LNCaP clone FGC (cell line): Measurements from ENCODE around the gene HEPHL1.

Source experiments
- DNase-seq: peaks from one replicate; pipeline ENCODE4 v3.0.0-alpha.2; 2011; ENCODE audit warnings: low read depth
- H3K4me3 ChIP-seq: 2 replicates; pipeline ENCODE4 v1.5.1; 2011; ENCODE audit warnings: mild to moderate bottlenecking, low read depth, low read length, control low read depth
- TF ChIP-seq, protein P1 (sequence below): IDR thresholded peaks from 2 replicates; pipeline ENCODE4 v1.5.1; 2012; ENCODE audit warnings: mild to moderate bottlenecking; ENCODE audit not compliant: control insufficient read depth, insufficient read depth; ENCODE audit errors: extremely low read depth

Gene HEPHL1

GRCh38 chr11:94148189-94148588 is 127.0 kb downstream of the HEPHL1 start:
- DNase-seq: no peak
- H3K4me3 ChIP-seq: no peak overlapping the region
- TF ChIP-seq, protein P1, sequence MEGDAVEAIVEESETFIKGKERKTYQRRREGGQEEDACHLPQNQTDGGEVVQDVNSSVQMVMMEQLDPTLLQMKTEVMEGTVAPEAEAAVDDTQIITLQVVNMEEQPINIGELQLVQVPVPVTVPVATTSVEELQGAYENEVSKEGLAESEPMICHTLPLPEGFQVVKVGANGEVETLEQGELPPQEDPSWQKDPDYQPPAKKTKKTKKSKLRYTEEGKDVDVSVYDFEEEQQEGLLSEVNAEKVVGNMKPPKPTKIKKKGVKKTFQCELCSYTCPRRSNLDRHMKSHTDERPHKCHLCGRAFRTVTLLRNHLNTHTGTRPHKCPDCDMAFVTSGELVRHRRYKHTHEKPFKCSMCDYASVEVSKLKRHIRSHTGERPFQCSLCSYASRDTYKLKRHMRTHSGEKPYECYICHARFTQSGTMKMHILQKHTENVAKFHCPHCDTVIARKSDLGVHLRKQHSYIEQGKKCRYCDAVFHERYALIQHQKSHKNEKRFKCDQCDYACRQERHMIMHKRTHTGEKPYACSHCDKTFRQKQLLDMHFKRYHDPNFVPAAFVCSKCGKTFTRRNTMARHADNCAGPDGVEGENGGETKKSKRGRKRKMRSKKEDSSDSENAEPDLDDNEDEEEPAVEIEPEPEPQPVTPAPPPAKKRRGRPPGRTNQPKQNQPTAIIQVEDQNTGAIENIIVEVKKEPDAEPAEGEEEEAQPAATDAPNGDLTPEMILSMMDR: no peak

GRCh38 chr11:94149431-94150017 is 128.4 kb downstream of the HEPHL1 start:
- TF ChIP-seq, protein P1: no peak
- no peak overlapping the region for H3K4me3 ChIP-seq
- peak; percentile 88 for DNase-seq

DNA sequence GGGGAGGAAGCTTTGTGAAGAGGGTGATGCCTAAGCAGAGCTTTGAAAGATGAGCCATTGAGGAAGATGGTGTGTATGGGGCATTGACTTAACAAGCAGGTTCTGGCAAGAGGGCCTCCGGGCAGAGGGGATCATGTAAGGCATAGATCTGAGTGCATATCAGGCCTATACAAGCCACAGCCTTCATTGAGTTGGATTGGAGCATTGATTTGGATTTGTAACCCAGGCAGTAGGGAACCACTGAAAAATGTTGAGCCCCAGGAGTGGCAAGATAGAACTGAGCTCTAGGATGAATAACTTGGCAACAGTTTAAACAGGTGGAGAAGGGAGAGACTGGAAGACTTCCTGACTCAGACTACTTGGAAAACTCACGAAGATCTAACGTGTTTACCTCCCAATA is 128.9 kb downstream of the HEPHL1 start:
- no peak for DNase-seq
- TF ChIP-seq, protein P1: no peak
- H3K4me3 ChIP-seq: no peak overlapping the region

GRCh38 chr11:94150704-94151685 is 129.8 kb downstream of the HEPHL1 start:
- TF ChIP-seq, protein P1: no peak
- DNase-seq: no peak
- H3K4me3 ChIP-seq: no peak overlapping the region

DNA sequence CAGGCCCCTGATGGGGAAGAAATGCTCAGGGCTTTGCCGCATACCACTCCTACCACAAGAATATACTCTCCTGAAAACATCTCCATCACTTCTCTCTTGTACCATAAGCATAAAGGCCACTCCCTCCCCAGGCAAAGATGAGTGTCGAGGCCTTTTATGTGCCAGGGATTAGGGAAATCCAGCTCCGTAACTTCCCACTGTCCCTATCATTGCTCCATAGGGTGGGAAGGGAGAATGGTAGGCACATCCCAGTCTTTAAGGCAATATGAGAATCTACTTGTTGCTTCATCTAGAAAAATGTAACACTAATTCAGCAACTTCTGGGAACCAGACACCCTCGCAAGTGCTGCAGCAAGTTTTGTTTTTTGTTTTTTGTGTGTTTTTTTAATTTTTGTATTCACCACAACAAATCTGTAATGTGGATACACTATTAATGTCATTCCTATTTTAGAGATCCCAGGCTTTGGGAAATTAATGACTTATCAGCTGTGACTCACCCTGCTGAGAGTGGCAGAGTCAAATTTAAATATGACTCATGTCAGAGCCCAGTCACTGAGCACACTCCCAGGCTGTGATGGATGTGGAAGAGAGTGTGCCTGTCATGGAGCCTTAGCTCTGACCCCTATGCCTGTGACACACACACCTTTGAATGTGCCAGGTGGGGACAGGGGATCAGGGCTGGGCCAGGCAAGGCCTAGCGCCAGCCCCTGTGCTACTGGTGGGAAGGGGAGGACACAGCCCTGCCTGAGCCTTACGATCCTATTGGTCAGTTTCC is 130.9 kb downstream of the HEPHL1 start:
- no peak overlapping the region for H3K4me3 ChIP-seq
- no peak for DNase-seq
- TF ChIP-seq, protein P1: no peak

DNA sequence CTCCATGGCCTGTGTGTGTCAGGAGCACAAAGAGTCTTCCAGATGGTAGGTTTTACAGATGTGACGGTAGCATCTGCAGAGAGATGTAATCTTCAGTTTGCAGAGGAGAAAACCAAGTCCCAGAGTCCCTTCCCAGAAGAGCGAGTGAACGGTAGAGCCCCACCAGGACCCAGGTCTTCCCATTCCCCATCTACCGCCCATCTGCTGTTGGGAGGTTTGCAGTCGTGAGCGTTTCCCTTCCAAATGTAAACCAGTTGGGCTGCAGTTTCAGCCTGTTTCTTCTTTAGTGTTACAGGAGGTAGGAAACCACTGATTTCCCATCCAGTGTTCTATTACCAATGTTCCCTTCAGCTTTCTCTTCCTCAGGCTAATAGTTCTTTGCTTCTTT is 131.5 kb downstream of the HEPHL1 start:
- H3K4me3 ChIP-seq: no peak overlapping the region
- TF ChIP-seq, protein P1: no peak
- no peak for DNase-seq
